Measurements from ENCODE around the gene GALNT18. TPM values are rescaled to one million over a fixed set of nuclear protein-coding genes. Genes with fewer than 3 reads are reported as not detected.

The GALNT18 gene
- total RNA-seq, 1 experiment from 2014 or later: 13.5 TPM

DNA sequence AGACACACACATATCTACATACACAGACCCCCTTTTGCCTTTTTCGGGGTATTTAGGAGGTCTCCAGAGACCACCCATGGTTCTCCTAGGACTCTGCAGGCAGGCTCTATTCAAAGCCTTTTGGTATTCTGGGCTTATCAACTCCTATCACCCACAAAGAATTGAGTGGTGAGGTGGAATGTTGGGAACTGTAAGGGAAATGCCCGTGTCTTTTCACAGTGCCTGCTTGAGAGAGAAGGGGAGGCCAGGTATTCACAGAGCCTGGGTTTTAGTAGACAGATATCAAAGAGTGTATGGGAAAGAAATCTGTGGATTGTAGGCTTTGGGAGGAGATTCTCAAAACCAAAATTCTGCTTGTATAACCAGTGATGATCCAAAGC, 224.8 kb downstream of the GALNT18 start:
- DNase-seq (ENCODE audit: low read depth): no peak
- in situ Hi-C loops (cut with HindIII; ENCODE audit: low pct_unique_long_range_greater_than_20kb, low sequenced_read_pairs): no loop called here

DNA sequence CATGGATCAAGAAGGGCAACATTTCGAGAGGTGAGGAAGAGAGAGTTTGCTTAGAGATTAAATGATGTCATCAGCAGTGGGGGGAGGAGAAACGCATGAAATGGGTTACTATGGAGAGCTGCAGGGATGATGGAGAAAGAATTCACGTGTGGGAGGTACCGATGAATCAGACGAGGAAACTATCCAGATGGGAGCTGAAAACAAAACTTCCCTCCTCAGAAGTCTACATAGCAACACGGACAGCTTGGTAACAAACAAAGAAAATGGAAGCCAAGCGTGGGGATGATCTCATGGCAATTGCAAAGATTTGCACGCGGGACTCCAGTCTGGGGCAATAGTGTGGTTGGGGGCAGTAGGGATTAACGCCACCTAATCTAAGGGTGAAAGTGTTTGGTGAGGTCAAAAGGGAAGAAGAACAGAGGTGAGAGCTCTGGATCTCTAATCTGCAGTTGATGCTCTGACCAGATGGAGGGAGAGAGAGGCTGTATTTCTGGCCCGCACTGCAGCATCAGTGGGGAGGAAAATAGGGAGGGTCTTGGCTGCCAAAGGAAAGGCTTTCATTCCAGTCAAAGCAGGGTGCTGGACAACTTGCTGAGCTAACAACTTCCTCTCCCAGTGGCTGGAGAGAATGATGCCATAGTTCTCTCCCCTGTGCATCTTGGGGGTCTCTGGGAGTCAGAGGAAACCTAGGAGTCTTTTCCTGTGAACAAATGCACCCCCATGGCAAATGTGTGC, 225.3 kb downstream of the GALNT18 start:
- peak; percentile 61 for DNase-seq (ENCODE audit: low read depth)
- in situ Hi-C loops (cut with HindIII; ENCODE audit: low pct_unique_long_range_greater_than_20kb, low sequenced_read_pairs): no loop called here

DNA sequence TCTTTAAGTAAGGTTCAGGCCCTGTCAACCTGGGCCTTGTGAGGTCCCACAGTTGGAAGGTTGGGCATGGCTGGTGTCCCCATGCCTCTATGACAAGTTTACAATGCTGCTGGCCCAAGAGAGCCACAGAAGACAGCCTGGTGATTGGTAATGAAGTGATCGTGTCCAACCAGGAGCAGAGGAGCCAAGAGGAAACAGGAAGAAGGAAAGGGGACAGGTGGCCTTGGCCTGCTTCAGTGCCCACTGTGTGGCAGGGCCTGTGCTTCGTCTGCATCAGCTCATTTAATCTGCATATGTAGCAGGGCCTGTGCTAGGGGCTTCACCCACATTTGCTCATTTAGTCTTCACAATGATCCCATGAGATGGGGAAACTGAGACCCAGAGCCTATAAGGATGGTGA, 226.7 kb downstream of the GALNT18 start:
- no peak for DNase-seq (ENCODE audit: low read depth)
- in situ Hi-C loops (cut with HindIII; ENCODE audit: low pct_unique_long_range_greater_than_20kb, low sequenced_read_pairs): no loop called here

DNA sequence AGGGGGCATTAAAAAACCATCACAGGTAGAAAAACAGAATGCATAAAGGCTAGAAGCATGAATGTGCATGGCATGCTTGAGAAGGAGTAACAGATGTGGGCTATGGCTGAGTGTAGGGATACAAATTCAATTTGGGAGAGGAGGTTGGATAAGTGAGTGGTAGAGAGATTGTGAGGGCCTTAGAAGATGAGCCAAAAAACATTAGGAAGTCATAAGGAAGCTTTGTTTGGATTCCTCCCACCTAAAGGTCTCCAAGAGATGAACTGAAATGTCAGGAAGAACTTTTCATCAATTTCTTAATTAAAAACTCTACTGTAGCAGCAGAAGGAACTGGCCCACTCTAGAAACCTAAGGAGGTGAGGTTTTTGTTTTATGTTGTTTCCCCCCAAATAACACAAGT, 227.6 kb downstream of the GALNT18 start:
- no peak for DNase-seq (ENCODE audit: low read depth)
- in situ Hi-C loops (cut with HindIII; ENCODE audit: low pct_unique_long_range_greater_than_20kb, low sequenced_read_pairs): no loop called here

DNA sequence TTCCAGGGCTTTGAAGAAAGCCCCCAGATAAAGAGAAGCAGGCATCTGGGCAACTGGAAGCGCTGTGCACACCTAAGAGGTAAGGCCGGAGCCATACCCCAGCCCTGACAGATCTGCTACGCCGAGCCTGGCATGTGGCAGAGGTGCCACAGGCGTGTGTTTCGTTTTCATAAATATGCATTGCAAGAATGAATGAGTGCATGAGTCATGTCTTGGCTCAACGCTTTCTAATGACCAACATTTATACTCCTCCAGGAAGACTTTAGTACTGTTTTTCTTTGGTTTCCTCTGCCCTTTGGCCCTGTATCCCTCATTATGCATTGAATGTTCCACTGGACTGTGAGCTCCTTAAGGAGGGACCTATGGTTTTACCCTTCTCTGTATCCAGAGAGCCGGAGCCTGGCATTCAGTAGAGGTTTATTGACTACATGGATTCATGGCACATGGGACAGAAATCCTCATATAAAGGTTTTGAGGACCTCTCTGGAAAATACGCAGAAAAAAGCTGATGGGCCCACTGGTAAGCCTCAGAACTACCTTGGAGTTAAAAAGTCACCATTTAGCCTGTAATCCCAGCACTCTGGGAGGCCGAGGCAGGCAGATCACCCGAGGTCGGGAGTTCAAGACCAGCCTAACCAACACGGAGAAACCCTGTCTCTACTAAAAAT, 229.9 kb downstream of the GALNT18 start:
- peak; percentile 91 for DNase-seq (ENCODE audit: low read depth)
- in situ Hi-C loops (cut with HindIII; ENCODE audit: low pct_unique_long_range_greater_than_20kb, low sequenced_read_pairs): no loop called here

DNA sequence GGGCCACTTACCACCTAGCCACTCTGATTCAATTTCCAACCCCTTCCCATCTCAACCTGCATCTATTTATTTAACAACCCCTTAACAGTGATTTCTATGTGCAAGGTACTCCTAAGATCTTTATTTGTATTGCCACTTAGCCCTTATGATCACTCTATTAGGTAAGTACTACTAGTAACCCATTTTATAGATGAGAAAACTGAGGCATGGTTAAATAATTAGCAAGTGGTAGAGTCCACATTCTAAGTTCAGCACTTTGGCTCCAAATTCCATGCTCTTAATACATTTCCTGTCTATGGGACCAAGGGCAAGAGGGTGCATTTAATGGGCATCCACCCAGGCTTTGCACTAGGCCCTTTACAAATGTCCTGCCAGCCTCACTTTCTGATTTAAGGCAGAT, 230.6 kb downstream of the GALNT18 start:
- in situ Hi-C loops (cut with HindIII; ENCODE audit: low pct_unique_long_range_greater_than_20kb, low sequenced_read_pairs): no loop called here
- DNase-seq (ENCODE audit: low read depth): no peak

DNA sequence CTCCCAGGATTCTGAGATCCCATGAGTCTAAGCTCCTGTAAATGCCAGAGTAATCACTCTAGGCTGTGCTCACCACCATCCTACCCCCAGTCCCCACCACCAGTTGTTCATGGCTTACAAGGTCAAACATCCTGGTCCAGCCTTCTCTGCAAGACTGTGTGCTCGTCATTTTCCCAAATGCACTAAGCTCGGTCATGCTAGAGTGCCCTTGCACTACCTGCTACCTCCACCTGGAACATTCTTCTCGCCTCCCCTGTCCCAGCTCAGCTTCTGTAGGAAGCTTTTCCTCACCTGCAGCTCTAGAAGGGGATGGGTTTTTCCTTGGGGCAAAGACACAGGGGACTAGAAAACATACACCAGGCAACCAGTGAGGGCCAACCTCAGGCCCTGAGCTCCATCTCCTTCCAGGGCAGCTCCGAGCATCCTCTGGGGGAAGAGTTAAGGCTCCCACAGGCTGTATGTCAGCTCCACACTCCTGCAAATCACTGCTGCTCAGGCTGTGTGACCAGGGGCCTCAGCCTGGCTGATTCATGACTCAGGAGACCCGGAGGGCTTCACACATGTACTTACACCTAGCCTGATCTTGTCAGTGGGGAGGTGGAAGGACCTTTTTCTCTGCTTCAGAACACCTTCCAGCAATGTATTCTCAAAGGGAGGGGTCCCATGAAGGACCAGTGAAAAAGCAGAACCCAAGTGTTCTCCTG, 231.6 kb downstream of the GALNT18 start:
- in situ Hi-C loops (cut with HindIII; ENCODE audit: low pct_unique_long_range_greater_than_20kb, low sequenced_read_pairs): no loop called here
- DNase-seq (ENCODE audit: low read depth): peak; percentile 22

DNA sequence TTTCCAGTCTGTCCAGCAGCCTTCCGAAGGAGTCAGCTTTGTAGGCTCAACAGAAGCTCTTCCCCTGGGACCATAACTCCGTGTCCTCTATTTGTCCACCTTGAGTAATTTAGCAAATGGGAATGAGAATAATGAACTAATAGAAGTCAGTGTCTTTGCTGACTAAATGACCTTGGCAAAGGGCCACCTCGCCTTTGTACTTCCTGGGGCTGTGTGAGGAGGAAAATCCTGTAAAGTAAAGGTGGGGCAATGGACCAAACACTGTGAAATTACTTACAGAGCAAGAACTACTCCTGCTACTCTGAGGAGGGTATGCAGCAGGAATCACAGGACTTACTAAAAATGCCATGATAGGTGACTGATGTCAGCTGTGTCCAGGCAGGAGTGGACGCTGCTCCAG, 232.6 kb downstream of the GALNT18 start:
- no peak for DNase-seq (ENCODE audit: low read depth)

DNA sequence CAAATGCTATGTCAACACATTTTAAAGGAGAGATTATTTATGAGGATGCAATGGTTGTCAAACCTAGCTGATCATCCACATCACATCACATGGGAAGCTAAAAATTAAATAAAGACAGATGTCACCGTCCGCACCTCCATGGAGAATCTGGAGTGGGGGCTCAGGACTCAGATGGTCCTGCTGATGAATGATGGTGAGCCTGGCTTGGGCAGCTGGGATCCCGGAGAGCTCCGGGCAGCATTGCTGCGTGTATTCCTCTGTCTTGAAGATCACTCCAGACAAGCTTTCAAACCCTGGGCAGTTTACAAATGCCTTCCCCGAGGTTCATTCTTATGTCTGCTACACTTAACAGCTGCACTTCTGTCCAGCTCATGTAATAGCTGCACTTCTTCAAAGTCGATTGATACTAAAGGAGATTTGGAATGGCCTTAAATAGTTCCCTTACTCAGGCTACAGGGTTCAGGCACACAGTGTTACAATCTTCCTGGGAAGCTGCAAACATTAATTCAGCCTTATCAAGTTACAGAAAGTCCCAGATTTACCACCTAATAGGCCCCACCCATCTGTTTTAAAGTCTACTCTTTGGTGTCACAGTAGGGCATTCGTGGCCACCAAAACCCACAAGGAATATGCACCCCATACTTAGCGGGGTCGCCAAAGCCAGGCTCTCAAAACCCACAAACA, 234.0 kb downstream of the GALNT18 start:
- in situ Hi-C loops (cut with HindIII; ENCODE audit: low pct_unique_long_range_greater_than_20kb, low sequenced_read_pairs): no loop called here
- DNase-seq (ENCODE audit: low read depth): no peak

More for the DNA sequence above, 232.6 kb downstream of the GALNT18 start:
- in situ Hi-C loops (cut with HindIII; ENCODE audit: low pct_unique_long_range_greater_than_20kb, low sequenced_read_pairs): no loop called here

DNA sequence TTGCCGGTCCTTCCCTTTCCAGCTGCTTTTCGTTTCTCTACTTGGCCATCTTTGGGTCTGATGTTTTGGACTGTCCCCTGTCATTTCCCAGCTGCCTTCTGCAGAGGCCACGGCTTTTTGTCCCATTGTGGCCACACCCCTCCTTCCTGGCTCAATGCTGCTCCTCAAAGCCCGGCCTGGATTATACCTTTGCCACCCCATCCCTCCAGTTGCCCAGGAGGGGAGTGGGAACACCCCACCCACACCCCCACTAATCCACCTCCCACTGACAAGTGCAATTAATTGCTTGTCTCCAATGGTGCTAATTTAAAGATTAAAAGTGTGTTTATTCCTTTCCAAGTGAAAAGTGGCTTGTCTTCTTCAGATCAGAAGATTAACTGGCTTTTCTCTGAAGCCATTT, 234.6 kb downstream of the GALNT18 start:
- DNase-seq (ENCODE audit: low read depth): no peak
- in situ Hi-C loops (cut with HindIII; ENCODE audit: low pct_unique_long_range_greater_than_20kb, low sequenced_read_pairs): no loop called here

DNA sequence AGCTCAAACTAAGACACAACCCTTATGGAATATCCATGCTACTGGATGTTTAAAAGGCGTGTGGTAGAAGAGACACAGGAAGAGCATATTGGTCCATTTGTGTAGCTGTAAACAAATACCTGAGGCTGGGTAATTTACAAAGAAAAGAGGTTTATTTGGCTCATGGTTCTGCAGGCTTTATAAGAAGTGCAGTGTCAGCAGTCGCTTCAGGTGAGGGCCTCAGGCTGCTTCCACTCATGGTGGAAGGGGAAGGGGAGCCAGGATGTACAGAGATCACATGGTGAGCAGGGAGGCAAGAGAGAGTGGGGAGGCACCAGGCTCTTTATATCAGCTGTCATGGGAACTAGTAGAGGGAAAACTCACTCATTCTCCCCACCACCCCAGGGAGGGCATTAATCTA, 237.0 kb downstream of the GALNT18 start:
- in situ Hi-C loops (cut with HindIII; ENCODE audit: low pct_unique_long_range_greater_than_20kb, low sequenced_read_pairs): no loop called here

DNA sequence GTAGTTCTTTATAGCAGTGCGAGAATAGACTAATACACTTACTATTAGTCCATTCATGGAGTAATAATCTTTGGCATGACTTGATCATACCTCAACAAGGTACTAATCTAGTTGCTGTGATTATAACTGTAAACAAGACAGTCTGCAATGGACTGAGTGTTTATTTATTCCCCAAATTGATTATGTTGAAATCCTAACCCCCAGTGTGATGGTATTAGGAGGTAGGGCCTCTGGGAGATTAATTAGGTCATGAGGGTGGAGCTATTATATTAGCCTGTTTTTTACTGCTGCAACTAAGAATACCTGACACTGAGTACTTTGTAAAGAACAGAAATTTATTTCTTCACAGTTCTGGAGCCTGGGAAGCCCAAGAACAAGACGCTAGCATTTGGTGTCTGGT, 237.8 kb downstream of the GALNT18 start:
- no peak for DNase-seq (ENCODE audit: low read depth)
- in situ Hi-C loops (cut with HindIII; ENCODE audit: low pct_unique_long_range_greater_than_20kb, low sequenced_read_pairs): no loop called here

More for the DNA sequence above, 237.0 kb downstream of the GALNT18 start:
- no peak for DNase-seq (ENCODE audit: low read depth)

DNA sequence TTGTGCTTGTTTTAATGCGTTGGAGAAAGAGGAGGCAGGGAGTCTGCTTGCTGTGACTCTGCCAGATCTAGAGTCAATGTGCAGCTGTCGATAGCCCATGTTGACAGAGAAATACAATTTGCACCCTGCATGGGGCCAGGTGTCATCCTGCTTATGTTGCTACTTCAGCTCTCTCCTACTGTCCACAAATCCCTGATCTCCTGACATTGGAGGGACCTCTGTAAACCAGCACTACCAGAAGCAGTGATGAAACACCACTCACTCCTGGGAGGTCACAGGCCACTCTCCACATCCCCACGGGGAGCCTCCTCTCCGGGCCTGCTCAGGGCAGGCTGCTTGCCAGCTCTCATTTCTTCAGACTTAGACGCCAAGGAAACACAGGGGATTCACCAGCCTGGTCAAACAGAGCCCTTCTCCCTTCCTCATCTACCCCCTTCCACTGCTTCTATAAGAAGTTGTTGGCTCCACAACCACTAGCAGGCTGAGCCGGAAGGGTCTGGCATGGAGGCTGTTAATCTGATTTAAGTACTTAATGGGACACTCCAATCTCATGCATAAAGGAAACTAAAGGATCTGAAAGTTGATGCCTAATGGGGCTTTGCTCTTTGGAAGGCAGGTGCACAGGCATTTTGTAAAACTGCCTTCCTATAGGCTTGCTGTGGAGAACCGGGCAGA, 238.8 kb downstream of the GALNT18 start:
- DNase-seq (ENCODE audit: low read depth): no peak
- in situ Hi-C loops (cut with HindIII; ENCODE audit: low pct_unique_long_range_greater_than_20kb, low sequenced_read_pairs): no loop called here

DNA sequence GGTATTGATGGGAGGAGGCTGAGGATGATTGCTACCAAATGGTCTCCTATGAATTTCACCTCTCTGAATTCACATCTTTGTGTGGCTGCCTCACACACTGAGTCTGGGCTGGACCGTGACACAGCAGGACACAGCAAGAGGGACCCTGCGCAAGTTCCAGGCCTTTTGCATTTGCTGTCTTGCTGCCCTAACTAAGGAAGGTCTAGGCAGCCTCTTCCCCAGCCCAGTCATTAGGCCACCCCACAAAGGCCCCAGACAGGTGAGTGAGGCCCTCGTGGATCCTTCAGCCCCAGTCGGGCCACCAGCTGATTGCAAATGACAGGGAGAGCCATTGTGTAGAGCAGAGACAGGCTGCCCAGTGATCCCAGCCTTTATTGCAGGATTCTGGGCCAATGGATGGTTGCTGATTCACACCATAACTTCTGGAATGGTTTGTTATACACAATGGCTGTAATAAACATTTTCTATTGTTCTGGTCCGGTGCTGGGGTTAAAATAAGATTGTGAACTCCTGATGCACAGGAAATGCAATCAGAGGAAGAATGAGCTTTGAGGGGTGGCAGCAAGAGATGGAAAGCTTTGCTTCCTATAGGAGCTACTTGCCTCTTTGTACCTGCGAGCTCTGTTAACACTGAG, 240.2 kb downstream of the GALNT18 start:
- in situ Hi-C loops (cut with HindIII; ENCODE audit: low pct_unique_long_range_greater_than_20kb, low sequenced_read_pairs): no loop called here
- DNase-seq (ENCODE audit: low read depth): no peak

DNA sequence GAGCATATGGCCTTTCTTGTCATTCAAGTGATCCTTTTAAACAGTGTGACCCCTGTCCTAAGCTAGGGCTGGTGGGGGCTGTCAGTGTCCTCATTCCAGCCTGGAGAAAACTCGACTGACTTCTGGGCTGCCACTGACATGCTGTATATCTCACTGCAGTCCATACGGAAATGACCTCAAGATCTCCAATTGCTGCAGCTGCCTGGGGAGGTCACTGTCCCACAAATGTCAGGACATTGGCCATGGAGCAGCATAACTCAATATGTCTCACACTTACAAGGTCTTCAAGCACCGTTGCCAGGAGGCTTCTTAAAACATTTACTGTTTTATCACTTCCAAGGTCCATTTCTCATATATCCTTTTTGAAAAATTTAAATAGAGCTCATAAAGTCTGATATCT, 240.9 kb downstream of the GALNT18 start:
- no peak for DNase-seq (ENCODE audit: low read depth)
- in situ Hi-C loops (cut with HindIII; ENCODE audit: low pct_unique_long_range_greater_than_20kb, low sequenced_read_pairs): no loop called here

DNA sequence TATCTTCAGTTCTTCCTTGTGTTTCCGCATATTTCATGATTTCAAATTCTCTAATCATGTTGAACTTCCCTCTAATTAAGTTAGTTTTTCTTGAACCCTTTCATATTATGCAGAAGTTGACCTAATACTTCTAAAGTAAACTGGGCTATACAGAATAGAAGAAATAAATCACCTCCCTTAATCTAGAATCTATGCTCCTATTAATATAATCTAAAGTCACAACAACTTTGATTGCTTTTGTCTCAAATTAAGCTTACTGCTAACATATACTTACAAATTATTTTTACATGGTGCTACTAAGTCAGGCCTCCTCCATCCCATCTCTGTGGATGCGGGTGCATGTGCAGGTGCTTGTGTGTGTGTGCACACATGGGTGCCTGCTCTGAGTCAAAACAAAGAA, 241.5 kb downstream of the GALNT18 start:
- no peak for DNase-seq (ENCODE audit: low read depth)
- in situ Hi-C loops (cut with HindIII; ENCODE audit: low pct_unique_long_range_greater_than_20kb, low sequenced_read_pairs): no loop called here

DNA sequence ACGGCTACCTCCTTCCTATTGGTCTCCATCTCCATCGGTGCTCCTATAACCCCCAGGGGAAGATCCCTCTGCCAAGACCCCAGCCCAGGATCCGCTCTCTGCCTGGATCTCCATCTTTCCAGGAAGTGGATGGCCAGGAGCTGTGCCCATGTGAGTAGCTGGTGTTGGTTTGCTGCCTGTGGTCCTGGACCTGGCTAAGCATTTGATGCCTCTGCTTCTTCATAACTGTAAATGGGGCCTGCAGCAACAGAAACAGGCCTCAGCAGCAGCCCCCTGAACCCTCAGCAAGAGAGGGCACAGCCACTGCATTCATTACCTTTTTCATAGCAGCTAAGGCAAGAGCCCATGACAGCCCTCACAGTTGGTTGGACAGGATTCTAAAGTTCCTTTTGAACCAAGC, 242.1 kb downstream of the GALNT18 start:
- DNase-seq (ENCODE audit: low read depth): no peak
- in situ Hi-C loops (cut with HindIII; ENCODE audit: low pct_unique_long_range_greater_than_20kb, low sequenced_read_pairs): no loop called here

All from Caki2 (cell line).